ENCODE data around the gene LILRB4. TPM values are rescaled to one million over a fixed set of nuclear protein-coding genes. Genes with fewer than 3 reads are reported as not detected.

Gene LILRB4
- total and polyA plus RNA-seq, 2 of the 4 experiments (the other 2 are of a cell fraction): not detected

DNA sequence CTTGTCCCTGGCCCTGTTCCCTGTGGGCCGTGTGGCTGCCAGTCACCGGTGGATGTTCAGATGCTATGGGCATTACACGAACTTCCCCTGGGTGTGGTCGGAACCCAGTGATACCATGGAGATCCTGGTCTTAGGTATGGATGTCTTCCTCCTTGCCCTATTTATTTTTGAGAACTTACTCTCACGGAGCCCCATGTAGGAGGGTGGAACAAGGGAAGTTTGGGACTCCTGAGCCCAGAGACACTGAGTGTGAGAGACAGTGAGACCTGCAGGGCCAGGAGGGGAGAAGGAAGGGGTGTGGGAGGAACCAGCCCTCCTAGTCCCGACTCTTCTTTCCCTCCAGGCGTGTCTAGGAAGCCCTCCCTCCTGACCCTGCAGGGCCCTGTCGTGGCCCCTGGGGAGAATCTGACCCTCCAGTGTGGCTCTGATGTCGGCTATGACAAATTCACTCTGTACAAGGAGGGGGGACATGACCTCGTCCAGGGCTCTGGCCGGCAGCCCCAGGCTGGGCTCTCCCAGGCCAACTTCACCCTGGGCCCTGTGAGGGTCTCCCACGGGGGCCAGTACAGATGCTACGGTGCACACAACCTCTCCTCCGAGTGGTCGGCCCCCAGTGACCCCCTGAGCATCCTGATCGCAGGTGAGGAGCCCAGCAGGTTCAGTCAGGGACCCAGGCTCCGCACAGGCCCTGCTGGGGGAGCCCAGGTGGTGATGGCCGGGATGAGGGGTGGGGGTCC lies 46.6 kb downstream of the LILRB4 start:
- WGBS, 2 experiments (ENCODE audit: extremely low coverage in 2 of 2, insufficient read length in 1 of 2): 20% methylated on average over 1 of the region's 18 CpGs; no CpG with 5 or more reads in 1 of the 2 experiments
- CTCF ChIA-PET: no interaction called here

More for the DNA sequence above, 46.6 kb downstream of the LILRB4 start:
- ATAC-seq (ENCODE audit: low read depth) (no peak), DNase-seq (no peak)
- BruUV-seq (replicated peaks): no TSS peak
- H4K5ac ChIP-seq (ENCODE audit: low read depth, low read length): no peak overlapping the region
- peaks cover 38% of the 10 kb centered on the region for H3K9me3 ChIP-seq (ENCODE audit: control insufficient read depth, insufficient read depth, low read length)
- no peak overlapping the region for H2AK9ac ChIP-seq (replicated peaks; ENCODE audit: low read depth, low read length, poor library complexity)
- no peak overlapping the region for H3K14ac ChIP-seq (replicated peaks; ENCODE audit: low read depth, low read length)
- H4K91ac ChIP-seq (ENCODE audit: insufficient read depth, low read depth, low read length): no peak overlapping the region
- H3K4me2 ChIP-seq (ENCODE audit: low read depth, low read length): no peak overlapping the region
- no peak overlapping the region for H3K23ac ChIP-seq (ENCODE audit: low read depth, low read length)
- no peaks in the 10 kb centered on the region for H3K4me1 ChIP-seq (ENCODE audit: control insufficient read depth, insufficient read depth, low read length)
- no peak overlapping the region for H2BK120ac ChIP-seq (ENCODE audit: low read depth, low read length)
- H3K27ac ChIP-seq (ENCODE audit: insufficient read depth, low read length): no peak overlapping the region
- POLR2A ChIA-PET (ENCODE audit: unreplicated experiment): no interaction called here
- no peak overlapping the region for H3K9ac ChIP-seq (ENCODE audit: low read depth, low read length)
- H3K56ac ChIP-seq (ENCODE audit: extremely low read depth, insufficient read depth, low read length): no peak overlapping the region
- H2BK20ac ChIP-seq (ENCODE audit: low read depth, low read length): no peak overlapping the region
- H2AK5ac ChIP-seq (ENCODE audit: low read depth, low read length): no peak overlapping the region
- no peak overlapping the region for H3K4me3 ChIP-seq (ENCODE audit: insufficient read depth, low read depth, low read length)
- TF ChIP-seq MXI1 (IDR thresholded peaks at IDR 0.05; ENCODE audit: borderline replicate concordance, low read depth, low read length) (no peak), ELK1 (IDR thresholded peaks at IDR 0.05; ENCODE audit: borderline replicate concordance, low read depth, low read length) (no peak), MAZ (IDR thresholded peaks at IDR 0.05; ENCODE audit: borderline replicate concordance, low read depth, low read length) (no peak), RAD21 (IDR thresholded peaks at IDR 0.05; ENCODE audit: low read length) (no peak), MAFK (IDR thresholded peaks at IDR 0.05; ENCODE audit: low read depth, low read length) (no peak), NFE2L2 (IDR thresholded peaks at IDR 0.05; ENCODE audit: low read depth, low read length) (no peak), BHLHE40 (IDR thresholded peaks at IDR 0.05; ENCODE audit: low read depth, low read length) (no peak), CEBPB (IDR thresholded peaks at IDR 0.05; ENCODE audit: low read depth, low read length) (no peak), RCOR1 (IDR thresholded peaks at IDR 0.05; ENCODE audit: insufficient replicate concordance, low read length) (no peak), POLR2A (IDR thresholded peaks at IDR 0.05; ENCODE audit: low read depth, low read length) (no peak), USF2 (IDR thresholded peaks at IDR 0.05; ENCODE audit: low read depth, low read length) (no peak), CHD1 (IDR thresholded peaks at IDR 0.05; ENCODE audit: low read depth, low read length) (no peak), RFX5 (IDR thresholded peaks at IDR 0.05; ENCODE audit: low read depth, low read length) (no peak), FOS (IDR thresholded peaks at IDR 0.05; ENCODE audit: low read depth, low read length) (no peak)
- TF ChIP-seq, protein P1, sequence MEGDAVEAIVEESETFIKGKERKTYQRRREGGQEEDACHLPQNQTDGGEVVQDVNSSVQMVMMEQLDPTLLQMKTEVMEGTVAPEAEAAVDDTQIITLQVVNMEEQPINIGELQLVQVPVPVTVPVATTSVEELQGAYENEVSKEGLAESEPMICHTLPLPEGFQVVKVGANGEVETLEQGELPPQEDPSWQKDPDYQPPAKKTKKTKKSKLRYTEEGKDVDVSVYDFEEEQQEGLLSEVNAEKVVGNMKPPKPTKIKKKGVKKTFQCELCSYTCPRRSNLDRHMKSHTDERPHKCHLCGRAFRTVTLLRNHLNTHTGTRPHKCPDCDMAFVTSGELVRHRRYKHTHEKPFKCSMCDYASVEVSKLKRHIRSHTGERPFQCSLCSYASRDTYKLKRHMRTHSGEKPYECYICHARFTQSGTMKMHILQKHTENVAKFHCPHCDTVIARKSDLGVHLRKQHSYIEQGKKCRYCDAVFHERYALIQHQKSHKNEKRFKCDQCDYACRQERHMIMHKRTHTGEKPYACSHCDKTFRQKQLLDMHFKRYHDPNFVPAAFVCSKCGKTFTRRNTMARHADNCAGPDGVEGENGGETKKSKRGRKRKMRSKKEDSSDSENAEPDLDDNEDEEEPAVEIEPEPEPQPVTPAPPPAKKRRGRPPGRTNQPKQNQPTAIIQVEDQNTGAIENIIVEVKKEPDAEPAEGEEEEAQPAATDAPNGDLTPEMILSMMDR (conservative IDR thresholded peaks at IDR 0.05; ENCODE audit: low read depth, low read length): no peak
- H2BK15ac ChIP-seq (ENCODE audit: low read depth, low read length): no peak overlapping the region
- H4K20me1 ChIP-seq (ENCODE audit: insufficient read depth, low read length): no peaks in the 10 kb centered on the region
- no peak overlapping the region for H3K18ac ChIP-seq (ENCODE audit: low read depth, low read length)
- no peak overlapping the region for H2BK5ac ChIP-seq (ENCODE audit: low read depth, low read length, poor library complexity, severe bottlenecking)
- H4K8ac ChIP-seq (ENCODE audit: low read depth in 2 of 2, low read length in 2 of 2): no peak overlapping the region
- H3K79me1 ChIP-seq (ENCODE audit: low read depth in 1 of 2, low read length in 2 of 2): no peaks in the 10 kb centered on the region
- dilution Hi-C loops (cut with HindIII; ENCODE audit: low sequenced_read_pairs, unreplicated experiment) (no loop called here), in situ Hi-C loops (cut with MboI; ENCODE audit: low sequenced_read_pairs) (no loop called here), intact Hi-C loops (cut with micrococcal nuclease) (no loop called here)
- no peaks in the 10 kb centered on the region for H3K36me3 ChIP-seq (ENCODE audit: control insufficient read depth, insufficient read depth, low read length)
- no peaks in the 10 kb centered on the region for H3K9me1 ChIP-seq (ENCODE audit: insufficient read depth, low read length)
- no peaks in the 10 kb centered on the region for H3K27me3 ChIP-seq (ENCODE audit: control insufficient read depth, insufficient read depth, low read length)
- no peak overlapping the region for H3K4ac ChIP-seq (ENCODE audit: low read depth, low read length)
- H2AFZ ChIP-seq (replicated peaks; ENCODE audit: low read length, poor library complexity): no peak overlapping the region

Data from IMR-90 (cell line).